Caco-2 (cell line): Measurements from ENCODE around the gene CASZ1. TPM values are rescaled to one million over a fixed set of nuclear protein-coding genes. Genes with fewer than 3 reads are reported as not detected.
A peak's percentile ranks its signal among the peaks of the same experiment; 100 is the strongest.

Experiments used
- BruUV-seq: library from RNA; stranded (reverse); fragments of 400-500 nt; replicated peaks from 2 replicates; lab custom pipeline; 2021; lab: Mats Ljungman, UMichigan
- CTCF ChIA-PET: fragments of 300-600 bp; sonication (Branson Sonifier 250); formaldehyde crosslinking; loops from one replicate; lab custom pipeline; 2022; ENCODE audit warnings: antibody characterized with exemption; lab: Charles Lee
- POLR2A ChIA-PET: fragments of 300-600 bp; sonication (Branson Sonifier 250); formaldehyde crosslinking; loops from one replicate; lab custom pipeline; 2022; ENCODE audit warnings: antibody characterized with exemption; lab: Charles Lee
- DNase-seq, 2 experiments: peaks; one replicate each; pipeline versions ENCODE4 v3.0.0 to v3.0.0-alpha.2; 2020 to 2022
- H3K27me3 ChIP-seq: replicated peaks from 2 replicates; pipeline ENCODE4 v1.6.0; 2011; ENCODE audit warnings: low read length; ENCODE audit not compliant: control insufficient read depth, insufficient read depth
- H3K36me3 ChIP-seq: 2 replicates; pipeline ENCODE4 v1.5.1; 2011; ENCODE audit warnings: low read length; ENCODE audit not compliant: control insufficient read depth, insufficient read depth
- H3K4me1 ChIP-seq: fragments of 250-450 bp; sonication (Bioruptor Pico); 2 replicates; pipeline ENCODE4 v1.5.1; 2020; ENCODE audit warnings: mild to moderate bottlenecking
- H3K4me3 ChIP-seq: 2 replicates; pipeline ENCODE4 v1.5.1; 2011; ENCODE audit warnings: low read depth, mild to moderate bottlenecking, control low read depth, low read length
- H3K9me3 ChIP-seq: fragments of 250-450 bp; sonication (Bioruptor Pico); 2 replicates; pipeline ENCODE4 v1.5.1; 2020; ENCODE audit warnings: mild to moderate bottlenecking, moderate library complexity
- H3K27ac Mint-ChIP-seq: one replicate; pipeline ENCODE4 v1.8.0; 2022; ENCODE audit warnings: mixed read lengths; ENCODE audit not compliant: unreplicated experiment
- H3K27me3 Mint-ChIP-seq: one replicate; pipeline ENCODE4 v1.8.0; 2022; ENCODE audit warnings: mixed read lengths; ENCODE audit not compliant: insufficient read depth, unreplicated experiment
- H3K36me3 Mint-ChIP-seq: one replicate; pipeline ENCODE4 v1.8.0; 2022; ENCODE audit warnings: mild to moderate bottlenecking, mixed read lengths; ENCODE audit not compliant: insufficient read depth, unreplicated experiment
- H3K4me1 Mint-ChIP-seq: one replicate; pipeline ENCODE4 v1.8.0; 2022; ENCODE audit warnings: low read depth, mixed read lengths; ENCODE audit not compliant: unreplicated experiment
- H3K4me3 Mint-ChIP-seq: one replicate; pipeline ENCODE4 v1.8.0; 2022; ENCODE audit warnings: mild to moderate bottlenecking, moderate library complexity, mixed read lengths; ENCODE audit not compliant: unreplicated experiment
- H3K9me3 Mint-ChIP-seq: one replicate; pipeline ENCODE4 v1.8.0; 2022; ENCODE audit warnings: mixed read lengths; ENCODE audit not compliant: unreplicated experiment
- CTCF ChIP-seq, 2 experiments: fragments of 200-600 bp in 1 of 2; IDR thresholded peaks; 1 replicate in 1 of 2; 2 replicates in 1 of 2; pipeline versions ENCODE4 v1.5.1 to v1.8.0; 2011 to 2022; ENCODE audit warnings: antibody characterized with exemption in 1 of 2, control low read depth in 1 of 2, inconsistent platforms in 1 of 2, low read depth in 1 of 2, low read length in 1 of 2, mild to moderate bottlenecking in 1 of 2, moderate library complexity in 1 of 2; ENCODE audit not compliant: insufficient read depth in 1 of 2, severe bottlenecking in 1 of 2, unreplicated experiment in 1 of 2
- intact Hi-C: fragments of 100-400 bp; cut with micrococcal nuclease; formaldehyde crosslinking; loops from one replicate; pipeline ENCODE4 v1.10.0; 2022; ENCODE audit not compliant: unreplicated experiment
- total RNA-seq: library from RNA; stranded (reverse); gene quantifications from 2 replicates; pipeline ENCODE4 v1.2.3, GENCODE V29; 2022

CASZ1 gene
- total RNA-seq, 1 experiment from 2014 or later = 10.9 TPM

- CTCF ChIA-PET = no interaction called here
- Histone ChIP-seq H3K27me3 (no peaks in the 10 kb centered on the region), H3K4me1 (peaks cover 15% of the 10 kb centered on the region), H3K36me3 (no peaks in the 10 kb centered on the region), H3K4me3 (no peak overlapping the region), H3K9me3 (no peaks in the 10 kb centered on the region)
- BruUV-seq = no TSS peak
- no peak for DNase-seq
- Mint-ChIP-seq H3K27ac (peak overlapping the region; percentile 46), H3K4me1 (peaks cover 10% of the 10 kb centered on the region), H3K27me3 (no peaks in the 10 kb centered on the region), H3K4me3 (no peak overlapping the region), H3K36me3 (no peaks in the 10 kb centered on the region), H3K9me3 (no peaks in the 10 kb centered on the region)
- TF ChIP-seq CTCF (IDR thresholded peaks at IDR 0.05; ENCODE audit: insufficient read depth in 1 of 2, low read depth in 1 of 2, low read length in 1 of 2, severe bottlenecking in 1 of 2, unreplicated experiment in 1 of 2) = no peak
- POLR2A ChIA-PET = no interaction called here
- intact Hi-C loops = no loop called here
Measured at GRCh38 chr1:10682108-10682445, 114.4 kb downstream of the CASZ1 start.

GRCh38 chr1:10681296-10682107, 114.9 kb downstream of the CASZ1 start:
- BruUV-seq = no TSS peak
- Mint-ChIP-seq H3K36me3 (no peaks in the 10 kb centered on the region), H3K9me3 (no peaks in the 10 kb centered on the region), H3K4me3 (no peak overlapping the region), H3K27me3 (no peaks in the 10 kb centered on the region), H3K4me1 (peaks cover 6% of the 10 kb centered on the region), H3K27ac (peak overlapping the region; percentile 46)
- ChIA-PET CTCF (no interaction called here), POLR2A (no interaction called here)
- H3K36me3 ChIP-seq = no peaks in the 10 kb centered on the region
- no peak overlapping the region for H3K4me3 ChIP-seq
- H3K9me3 ChIP-seq = no peaks in the 10 kb centered on the region
- TF ChIP-seq CTCF (IDR thresholded peaks at IDR 0.05; ENCODE audit: insufficient read depth in 1 of 2, low read depth in 1 of 2, low read length in 1 of 2, severe bottlenecking in 1 of 2, unreplicated experiment in 1 of 2) = no peak
- H3K4me1 ChIP-seq = peaks cover 9% of the 10 kb centered on the region
- intact Hi-C loops = no loop called here
- no peaks in the 10 kb centered on the region for H3K27me3 ChIP-seq
- DNase-seq = no peak

GRCh38 chr1:10680487-10680886, 116.0 kb downstream of the CASZ1 start:
- Mint-ChIP-seq H3K4me3 (no peak overlapping the region), H3K27me3 (no peaks in the 10 kb centered on the region), H3K36me3 (no peaks in the 10 kb centered on the region), H3K9me3 (no peaks in the 10 kb centered on the region), H3K4me1 (peaks cover 11% of the 10 kb centered on the region), H3K27ac (no peak overlapping the region)
- no peak for DNase-seq
- ChIA-PET CTCF (no interaction called here), POLR2A (no interaction called here)
- TF ChIP-seq CTCF (IDR thresholded peaks at IDR 0.05; ENCODE audit: insufficient read depth in 1 of 2, low read depth in 1 of 2, low read length in 1 of 2, severe bottlenecking in 1 of 2, unreplicated experiment in 1 of 2) = no peak
- Histone ChIP-seq H3K36me3 (no peaks in the 10 kb centered on the region), H3K27me3 (no peaks in the 10 kb centered on the region), H3K4me3 (no peak overlapping the region), H3K4me1 (no peaks in the 10 kb centered on the region), H3K9me3 (no peaks in the 10 kb centered on the region)
- intact Hi-C loops = no loop called here
- no TSS peak for BruUV-seq
